H9 (cell line): ENCODE data around the gene PAK1IP1. TPM values are rescaled to one million over a fixed set of nuclear protein-coding genes. Genes with fewer than 3 reads are reported as not detected.

ENCODE experiments used
- DNase-seq: peaks from one replicate; pipeline ENCODE4 v3.0.0-alpha.2; 2017
- H2AFZ ChIP-seq: one replicate; pipeline ENCODE4 v1.6.1; 2013; ENCODE audit warnings: mild to moderate bottlenecking, low read length, control low read depth, moderate library complexity
- H2AK5ac ChIP-seq: 2 replicates; pipeline ENCODE4 v1.6.1; 2013; ENCODE audit warnings: low read length, control low read depth, mixed read lengths; ENCODE audit not compliant: insufficient read length
- H2BK120ac ChIP-seq: one replicate; pipeline ENCODE4 v1.6.1; 2013; ENCODE audit warnings: low read depth, mild to moderate bottlenecking, low read length, control low read depth, inconsistent platforms; ENCODE audit not compliant: poor library complexity, severe bottlenecking
- H2BK12ac ChIP-seq: 2 replicates; pipeline ENCODE4 v1.6.1; 2013; ENCODE audit warnings: low read length, control low read depth, mixed read lengths, low read depth; ENCODE audit not compliant: insufficient read length
- H2BK15ac ChIP-seq: 2 replicates; pipeline ENCODE4 v1.6.1; 2013; ENCODE audit warnings: low read depth, low read length, control low read depth
- H2BK20ac ChIP-seq: one replicate; pipeline ENCODE4 v1.6.1; 2013; ENCODE audit warnings: low read depth, mild to moderate bottlenecking, low read length, control low read depth, inconsistent platforms; ENCODE audit not compliant: poor library complexity, severe bottlenecking
- H2BK5ac ChIP-seq: 2 replicates; pipeline ENCODE4 v1.6.1; 2013; ENCODE audit warnings: low read length, control low read depth, mixed read lengths; ENCODE audit not compliant: insufficient read length
- H3K14ac ChIP-seq: 2 replicates; pipeline ENCODE4 v1.6.1; 2013; ENCODE audit warnings: low read length, control low read depth; ENCODE audit not compliant: insufficient read depth
- H3K18ac ChIP-seq: 2 replicates; pipeline ENCODE4 v1.6.1; 2013; ENCODE audit warnings: low read depth, mild to moderate bottlenecking, mixed read lengths, low read length, control low read depth; ENCODE audit not compliant: insufficient read length
- H3K23ac ChIP-seq: 2 replicates; pipeline ENCODE4 v1.6.1; 2013; ENCODE audit warnings: low read length, control low read depth, mixed read lengths, low read depth; ENCODE audit not compliant: insufficient read length
- H3K23me2 ChIP-seq: 2 replicates; pipeline ENCODE4 v1.6.1; 2013; ENCODE audit warnings: low read depth, mild to moderate bottlenecking, mixed read lengths, low read length, control low read depth; ENCODE audit not compliant: insufficient read length, poor library complexity, severe bottlenecking
- H3K27ac ChIP-seq: 2 replicates; pipeline ENCODE4 v1.5.1; 2013; ENCODE audit warnings: low read length, control low read depth, mixed read lengths, low read depth; ENCODE audit not compliant: insufficient read length
- H3K27me3 ChIP-seq: 2 replicates; pipeline ENCODE4 v1.6.1; 2013; ENCODE audit warnings: low read length, control low read depth, inconsistent platforms; ENCODE audit not compliant: insufficient read depth
- H3K4ac ChIP-seq: 2 replicates; pipeline ENCODE4 v1.6.1; 2013; ENCODE audit warnings: low read depth, mild to moderate bottlenecking, control low read depth, inconsistent platforms, low read length, moderate library complexity
- H3K4me1 ChIP-seq: 2 replicates; pipeline ENCODE4 v1.6.1; 2013; ENCODE audit warnings: low read length, control low read depth, inconsistent platforms; ENCODE audit not compliant: insufficient read depth
- H3K4me2 ChIP-seq: 2 replicates; pipeline ENCODE4 v1.6.1; 2013; ENCODE audit warnings: low read length, control low read depth, mixed read lengths; ENCODE audit not compliant: insufficient read length, insufficient read depth
- H3K56ac ChIP-seq: 2 replicates; pipeline ENCODE4 v1.6.1; 2013; ENCODE audit warnings: low read depth, mild to moderate bottlenecking, mixed read lengths, low read length, control low read depth; ENCODE audit not compliant: insufficient read length
- H3K79me1 ChIP-seq: 2 replicates; pipeline ENCODE4 v1.6.1; 2013; ENCODE audit warnings: low read depth, mild to moderate bottlenecking, moderate library complexity, low read length, control low read depth, inconsistent platforms; ENCODE audit not compliant: insufficient read depth, poor library complexity, severe bottlenecking
- H3K79me2 ChIP-seq: 2 replicates; pipeline ENCODE4 v1.6.1; 2013; ENCODE audit warnings: low read length, control low read depth, inconsistent platforms; ENCODE audit not compliant: insufficient read depth
- H3K9ac ChIP-seq: 2 replicates; pipeline ENCODE4 v1.6.1; 2013; ENCODE audit warnings: low read length, control low read depth, mixed read lengths; ENCODE audit not compliant: insufficient read length; ENCODE audit errors: extremely low read depth
- H3K9me3 ChIP-seq: one replicate; pipeline ENCODE4 v1.6.1; 2013; ENCODE audit warnings: low read depth, low read length, inconsistent platforms; ENCODE audit not compliant: control insufficient read depth
- H3T11ph ChIP-seq: one replicate; pipeline ENCODE4 v1.6.1; 2013; ENCODE audit warnings: mild to moderate bottlenecking, low read length, control low read depth, inconsistent platforms
- H4K20me1 ChIP-seq: one replicate; pipeline ENCODE4 v1.6.1; 2013; ENCODE audit not compliant: control insufficient read depth, insufficient read length, insufficient read depth
- H4K5ac ChIP-seq: 2 replicates; pipeline ENCODE4 v1.6.1; 2013; ENCODE audit warnings: low read depth, mild to moderate bottlenecking, mixed read lengths, low read length, control low read depth; ENCODE audit not compliant: insufficient read length
- H4K8ac ChIP-seq: replicated peaks from 2 replicates; pipeline ENCODE4 v1.6.1; 2013; ENCODE audit warnings: low read length, control low read depth, mixed read lengths, low read depth; ENCODE audit not compliant: insufficient read length
- H4K91ac ChIP-seq: 2 replicates; pipeline ENCODE4 v1.6.1; 2013; ENCODE audit warnings: low read depth, mild to moderate bottlenecking, moderate library complexity, mixed read lengths, low read length, control low read depth; ENCODE audit not compliant: insufficient read length
- H3K27ac Mint-ChIP-seq, 3 experiments: 2 replicates in 2 of 3; 3 replicates in 1 of 3; pipeline ENCODE4 v1.8.0; 2020 to 2021; ENCODE audit warnings: mixed read lengths in 3 of 3, mild to moderate bottlenecking in 1 of 3, moderate library complexity in 1 of 3
- H3K27me3 Mint-ChIP-seq: 2 replicates; pipeline ENCODE4 v1.8.0; 2021; ENCODE audit warnings: low read depth, mild to moderate bottlenecking, moderate library complexity, mixed read lengths
- H3K36me3 Mint-ChIP-seq, 3 experiments: 2 replicates in 2 of 3; 3 replicates in 1 of 3; pipeline ENCODE4 v1.8.0; 2020 to 2021; ENCODE audit warnings: low read depth in 3 of 3, mixed read lengths in 3 of 3; ENCODE audit not compliant: insufficient read depth in 1 of 3
- H3K4me1 Mint-ChIP-seq, 2 experiments: 2 replicates each; pipeline ENCODE4 v1.8.0; 2020; ENCODE audit warnings: mixed read lengths in 2 of 2
- H3K4me3 Mint-ChIP-seq, 2 experiments: 2 replicates in 1 of 2; 3 replicates in 1 of 2; pipeline ENCODE4 v1.8.0; 2020 to 2021; ENCODE audit warnings: mild to moderate bottlenecking in 2 of 2, mixed read lengths in 2 of 2, moderate library complexity in 1 of 2
- H3K9me3 Mint-ChIP-seq, 2 experiments: 2 replicates in 1 of 2; 3 replicates in 1 of 2; pipeline ENCODE4 v1.8.0; 2020; ENCODE audit warnings: mild to moderate bottlenecking in 2 of 2, mixed read lengths in 2 of 2, moderate library complexity in 1 of 2
- WGBS: extraction: QIAGEN DNeasy Blood & Tissue Kit; methylation state at CpG from one replicate; pipeline ENCODE4 v1.1.7; 2013; ENCODE audit warnings: missing lambda C conversion rate, low lambda C conversion rate, mixed read lengths; ENCODE audit not compliant: insufficient read length; ENCODE audit errors: extremely low coverage; 5-methylcytosine and 5-hydroxymethylcytosine counted together
- total RNA-seq: library from RNA; stranded (reverse); gene quantifications from 2 replicates; pipeline ENCODE4 v1.2.1, GENCODE V29; 2021
- TF ChIP-seq, protein P1 (sequence below): fragments of 200-600 bp; sonication (generic); conservative IDR thresholded peaks from 3 replicates; pipeline ENCODE4 v1.8.0; 2021; ENCODE audit warnings: antibody characterized with exemption, mild to moderate bottlenecking

The PAK1IP1 gene
- total RNA-seq, 1 experiment from 2014 or later, result 44.8 TPM

DNA sequence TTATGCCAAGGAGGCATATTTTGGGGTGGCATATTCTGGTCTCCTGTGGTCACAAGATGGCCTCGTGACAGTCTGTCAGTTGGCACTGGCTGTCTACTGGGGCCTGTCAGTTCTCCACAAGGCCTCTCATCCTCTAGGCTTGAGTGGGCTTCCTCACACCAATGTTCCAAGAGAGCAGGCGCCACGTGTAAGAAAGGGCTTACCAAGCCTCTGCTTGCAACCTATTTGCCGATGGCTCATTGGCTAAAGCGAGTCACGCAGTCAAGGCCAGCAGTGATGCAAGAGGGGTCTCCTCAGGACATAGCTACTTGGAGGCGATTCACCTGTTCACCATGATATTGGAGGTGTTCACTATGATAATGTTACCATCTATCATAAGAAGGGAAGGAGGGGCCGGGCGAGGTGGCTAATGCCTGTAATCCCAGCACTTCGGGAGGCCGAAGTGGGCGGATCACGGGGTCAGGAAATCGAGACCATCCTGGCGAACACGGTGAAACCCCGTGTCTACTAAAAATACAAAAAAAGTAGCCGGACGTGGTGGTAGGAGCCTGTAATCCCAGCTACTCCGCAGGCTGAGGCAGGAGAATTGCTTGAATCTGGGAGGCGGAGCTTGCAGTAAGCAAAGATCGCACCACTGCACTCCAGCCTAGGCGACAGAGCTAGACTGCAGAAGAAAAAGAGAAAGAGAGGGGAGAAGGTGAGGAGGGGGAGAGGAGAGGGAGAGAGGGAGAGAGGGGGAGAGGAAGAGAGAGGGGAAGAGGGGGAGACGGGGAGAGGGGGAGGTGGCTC, 35.7 kb upstream of the PAK1IP1 start:
- Mint-ChIP-seq H3K4me3 (peak overlapping the region in 1 of 2 experiments; percentile 48; a peak in 2 of 5 replicates), H3K9me3 (peaks cover 3 to 4% of the 10 kb centered on the region in 2 experiments; a peak in 3 of 5 replicates), H3K27ac (no peak overlapping the region), H3K27me3 (peaks cover 9% of the 10 kb centered on the region), H3K4me1 (peaks cover 0 to 6% of the 10 kb centered on the region in 2 experiments; a peak in 2 of 4 replicates), H3K36me3 (peaks cover 0 to under 1% (median 0%) of the 10 kb centered on the region in 3 experiments; a peak in 4 of 7 replicates)
- Histone ChIP-seq H3K23me2 (no peaks in the 10 kb centered on the region), H2AFZ (no peak overlapping the region), H3K79me1 (no peaks in the 10 kb centered on the region), H2BK20ac (no peak overlapping the region), H3K9me3 (no peaks in the 10 kb centered on the region), H3T11ph (no peak overlapping the region), H3K18ac (no peak overlapping the region), H3K4me1 (no peaks in the 10 kb centered on the region), H2BK120ac (no peak overlapping the region), H4K20me1 (no peaks in the 10 kb centered on the region), H2BK12ac (no peak overlapping the region), H4K91ac (no peak overlapping the region), H4K8ac (no peak overlapping the region), H3K27ac (no peak overlapping the region), H3K23ac (no peak overlapping the region), H4K5ac (no peak overlapping the region), H2BK15ac (no peak overlapping the region), H3K4ac (no peak overlapping the region), H3K56ac (no peak overlapping the region), H3K27me3 (no peaks in the 10 kb centered on the region), H3K9ac (no peak overlapping the region), H3K14ac (no peak overlapping the region), H3K79me2 (no peaks in the 10 kb centered on the region), H2BK5ac (no peak overlapping the region), H2AK5ac (no peak overlapping the region), H3K4me2 (no peak overlapping the region)
- DNase-seq, result peak; percentile 34
- TF ChIP-seq, protein P1, sequence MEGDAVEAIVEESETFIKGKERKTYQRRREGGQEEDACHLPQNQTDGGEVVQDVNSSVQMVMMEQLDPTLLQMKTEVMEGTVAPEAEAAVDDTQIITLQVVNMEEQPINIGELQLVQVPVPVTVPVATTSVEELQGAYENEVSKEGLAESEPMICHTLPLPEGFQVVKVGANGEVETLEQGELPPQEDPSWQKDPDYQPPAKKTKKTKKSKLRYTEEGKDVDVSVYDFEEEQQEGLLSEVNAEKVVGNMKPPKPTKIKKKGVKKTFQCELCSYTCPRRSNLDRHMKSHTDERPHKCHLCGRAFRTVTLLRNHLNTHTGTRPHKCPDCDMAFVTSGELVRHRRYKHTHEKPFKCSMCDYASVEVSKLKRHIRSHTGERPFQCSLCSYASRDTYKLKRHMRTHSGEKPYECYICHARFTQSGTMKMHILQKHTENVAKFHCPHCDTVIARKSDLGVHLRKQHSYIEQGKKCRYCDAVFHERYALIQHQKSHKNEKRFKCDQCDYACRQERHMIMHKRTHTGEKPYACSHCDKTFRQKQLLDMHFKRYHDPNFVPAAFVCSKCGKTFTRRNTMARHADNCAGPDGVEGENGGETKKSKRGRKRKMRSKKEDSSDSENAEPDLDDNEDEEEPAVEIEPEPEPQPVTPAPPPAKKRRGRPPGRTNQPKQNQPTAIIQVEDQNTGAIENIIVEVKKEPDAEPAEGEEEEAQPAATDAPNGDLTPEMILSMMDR, result no peak
- WGBS, result no CpG with 5 or more reads among the region's 24 CpGs
